Astrocyte (in vitro differentiated cells and primary cell): ENCODE measurements around the gene BLOC1S3.

ENCODE experiments used
- CTCF ChIP-seq: IDR thresholded peaks from 2 replicates; pipeline ENCODE4 v1.5.1; 2011; ENCODE audit warnings: low read depth, mild to moderate bottlenecking, inconsistent platforms, low read length, moderate library complexity; ENCODE audit not compliant: insufficient read depth
- EZH2 ChIP-seq: IDR thresholded peaks from 2 replicates; pipeline ENCODE4 v1.6.1; 2012; ENCODE audit warnings: mild to moderate bottlenecking, low read length, inconsistent platforms; ENCODE audit not compliant: insufficient read depth

- TF ChIP-seq CTCF (no peak), EZH2 (no peak)
These were observed 698 bp downstream of the BLOC1S3 start for GRCh38 chr19:45179072-45179891.
